Liver (tissue), 9 donors: ENCODE measurements around the gene SUPT4H1. TPM values are rescaled to one million over a fixed set of nuclear protein-coding genes. Genes with fewer than 3 reads are reported as not detected.

Experiments
- DNase-seq: peaks from one replicate; pipeline ENCODE4 v3.0.0-alpha.2; 2017; ENCODE audit warnings: low spot score
- H3K27ac ChIP-seq, 2 donors: one replicate each; pipeline ENCODE4 v1.7.0; 2013; ENCODE audit warnings: inconsistent platforms in 2 of 2, low read length in 2 of 2, control low read depth in 1 of 2, low read depth in 1 of 2, mild to moderate bottlenecking in 1 of 2
- H3K27me3 ChIP-seq, 4 donors: one replicate each; pipeline versions ENCODE4 v1.6.1 to v1.7.0; 2013; ENCODE audit warnings: low read length in 3 of 4, inconsistent platforms in 1 of 4, mild to moderate bottlenecking in 1 of 4, moderate library complexity in 1 of 4; ENCODE audit not compliant: control insufficient read depth in 4 of 4, insufficient read depth in 4 of 4
- H3K36me3 ChIP-seq, 4 donors: one replicate each; pipeline versions ENCODE4 v1.6.1 to v1.7.0; 2013; ENCODE audit warnings: low read length in 3 of 4, mild to moderate bottlenecking in 3 of 4, low read depth in 1 of 4, moderate library complexity in 1 of 4; ENCODE audit not compliant: control insufficient read depth in 4 of 4, insufficient read depth in 3 of 4
- H3K4me1 ChIP-seq, 4 donors: one replicate each; pipeline versions ENCODE4 v1.6.1 to v1.7.0; 2013; ENCODE audit warnings: low read length in 3 of 4, mild to moderate bottlenecking in 3 of 4, moderate library complexity in 1 of 4; ENCODE audit not compliant: control insufficient read depth in 4 of 4, insufficient read depth in 4 of 4
- H3K4me3 ChIP-seq, 3 donors: one replicate each; pipeline versions ENCODE4 v1.6.1 to v1.7.0; 2013; ENCODE audit warnings: low read length in 3 of 3, control low read depth in 1 of 3, low read depth in 1 of 3, mild to moderate bottlenecking in 1 of 3
- H3K9ac ChIP-seq, 2 donors: one replicate each; pipeline ENCODE4 v1.7.0; 2013; ENCODE audit warnings: low read length in 2 of 2, mild to moderate bottlenecking in 2 of 2, moderate library complexity in 2 of 2, control low read depth in 1 of 2, low read depth in 1 of 2
- H3K9me3 ChIP-seq, 4 donors: one replicate each; pipeline versions ENCODE4 v1.6.1 to v1.7.0; 2013; ENCODE audit warnings: low read length in 3 of 4; ENCODE audit not compliant: control insufficient read depth in 4 of 4
- ATF3 ChIP-seq: IDR thresholded peaks from 2 replicates; pipeline ENCODE4 v1.6.1; 2016; ENCODE audit warnings: antibody characterized with exemption
- CTCF ChIP-seq: fragments of 150-350 bp; IDR thresholded peaks from 2 replicates; pipeline ENCODE4 v1.5.1; 2017; ENCODE audit warnings: improper control_type of control experiment, low read depth, low read length; ENCODE audit not compliant: missing input control
- EGR1 ChIP-seq, 2 donors: IDR thresholded peaks; 2 replicates each; pipeline ENCODE4 v1.6.1; 2016 to 2018; ENCODE audit warnings: antibody characterized with exemption in 2 of 2, low read depth in 2 of 2
- FOXA1 ChIP-seq: IDR thresholded peaks from 2 replicates; pipeline ENCODE4 v1.6.1; 2016; ENCODE audit warnings: antibody characterized with exemption
- FOXA2 ChIP-seq: IDR thresholded peaks from 2 replicates; pipeline ENCODE4 v1.6.1; 2016; ENCODE audit warnings: antibody characterized with exemption
- GABPA ChIP-seq, 2 donors: IDR thresholded peaks in 1 of 2; conservative IDR thresholded peaks in 1 of 2; 2 replicates each; pipeline ENCODE4 v1.6.1; 2016; ENCODE audit warnings: antibody characterized with exemption in 2 of 2, mild to moderate bottlenecking in 1 of 2, moderate library complexity in 1 of 2
- HNF4A ChIP-seq, 2 donors: conservative IDR thresholded peaks; 2 replicates each; pipeline ENCODE4 v1.6.1; 2016; ENCODE audit warnings: antibody characterized with exemption in 2 of 2, mild to moderate bottlenecking in 2 of 2
- HNF4G ChIP-seq: IDR thresholded peaks from 2 replicates; pipeline ENCODE4 v1.6.1; 2016; ENCODE audit warnings: antibody characterized with exemption
- JUND ChIP-seq, 2 donors: IDR thresholded peaks; 2 replicates each; pipeline ENCODE4 v1.6.1; 2016; ENCODE audit warnings: antibody characterized with exemption in 2 of 2
- MAX ChIP-seq: IDR thresholded peaks from 2 replicates; pipeline ENCODE4 v1.6.1; 2016; ENCODE audit warnings: antibody characterized with exemption
- NR2F2 ChIP-seq: IDR thresholded peaks from 2 replicates; pipeline ENCODE4 v1.6.1; 2016; ENCODE audit warnings: antibody characterized with exemption
- RAD21 ChIP-seq, 2 donors: IDR thresholded peaks; 2 replicates each; pipeline ENCODE4 v1.6.1; 2016; ENCODE audit warnings: antibody characterized with exemption in 2 of 2, mild to moderate bottlenecking in 2 of 2
- REST ChIP-seq: IDR thresholded peaks from 2 replicates; pipeline ENCODE4 v1.6.1; 2016; ENCODE audit warnings: antibody characterized with exemption, mild to moderate bottlenecking
- RXRA ChIP-seq, 2 donors: IDR thresholded peaks; 2 replicates each; pipeline ENCODE4 v1.6.1; 2017 to 2018; ENCODE audit warnings: antibody characterized with exemption in 2 of 2, mild to moderate bottlenecking in 1 of 2
- SP1 ChIP-seq: IDR thresholded peaks from 2 replicates; pipeline ENCODE4 v1.6.1; 2018; ENCODE audit warnings: antibody characterized with exemption, mild to moderate bottlenecking
- TAF1 ChIP-seq: conservative IDR thresholded peaks from 2 replicates; pipeline ENCODE4 v1.6.1; 2016; ENCODE audit warnings: antibody characterized with exemption, mild to moderate bottlenecking
- YY1 ChIP-seq: IDR thresholded peaks from 2 replicates; pipeline ENCODE4 v1.6.1; 2016; ENCODE audit warnings: antibody characterized with exemption, mild to moderate bottlenecking
- ZBTB33 ChIP-seq: IDR thresholded peaks from 2 replicates; pipeline ENCODE4 v1.6.1; 2016; ENCODE audit warnings: antibody characterized with exemption
- WGBS: extraction: QIAGEN DNeasy Blood & Tissue Kit; methylation state at CpG from one replicate; pipeline ENCODE4 v1.1.7; 2013; 5-methylcytosine and 5-hydroxymethylcytosine counted together
- polyA plus RNA-seq, 2 donors: library from polyadenylated mRNA; stranded (reverse) in 1 of 2; unstranded in 1 of 2; fragments of 200-250 nt in 1 of 2; fragments of >200 nt in 1 of 2; fragmentation: Nextera tagmentation in 1 of 2; extraction: Ambion mirVana in 1 of 2; gene quantifications; one replicate each; pipeline versions ENCODE4 v1.2.1 to v1.2.3, GENCODE V29; 2013 to 2015
- total RNA-seq, 2 donors: library from RNA; depleted of rRNA; stranded (reverse); fragments of >200 nt; gene quantifications; one replicate each; pipeline ENCODE4 v1.2.3, GENCODE V29; 2014
- donor health status: healthy.
- donor health status: healthy.
- donor health status: healthy.
- donor health status: healthy.
- donor health status: healthy.

Gene SUPT4H1
- total and polyA plus RNA-seq, 4 donors: 23.3 to 59.1 (median 40.4) TPM

- H3K27me3 ChIP-seq: no peaks in the 10 kb centered on the region
- 88% methylated on average over 7 of the region's 7 CpGs for WGBS
- no peak overlapping the region for H3K4me3 ChIP-seq
- no peaks in the 10 kb centered on the region for H3K9me3 ChIP-seq
- TF ChIP-seq SP1: no peak
- no peak for TF ChIP-seq ATF3
- no peak for TF ChIP-seq FOXA2
- TF ChIP-seq HNF4A (conservative IDR thresholded peaks at IDR 0.05): no peak
- TF ChIP-seq JUND (IDR thresholded peaks at IDR 0.05): no peak
- TF ChIP-seq ZBTB33: no peak
- TF ChIP-seq REST: no peak
- no peak for TF ChIP-seq EGR1 (IDR thresholded peaks at IDR 0.05; ENCODE audit: low read depth in 2 of 2)
- TF ChIP-seq RAD21 (IDR thresholded peaks at IDR 0.05): no peak
- TF ChIP-seq CTCF: no peak
- TF ChIP-seq YY1: no peak
- no peak for TF ChIP-seq NR2F2
- TF ChIP-seq TAF1: no peak
- TF ChIP-seq MAX: no peak
- no peak for TF ChIP-seq RXRA (IDR thresholded peaks at IDR 0.05)
- TF ChIP-seq HNF4G: no peak
- no peak for TF ChIP-seq FOXA1
- no peak overlapping the region for H3K9ac ChIP-seq
- peaks cover 0 to 2% (median 0%) of the 10 kb centered on the region in 4 donors for H3K36me3 ChIP-seq
- H3K27ac ChIP-seq: no peak overlapping the region
- DNase-seq: no peak
- H3K4me1 ChIP-seq: peaks cover 0 to 2% (median under 1%) of the 10 kb centered on the region in 4 donors
Observed at GRCh38 chr17:58318627-58319172, 33.3 kb downstream of the SUPT4H1 start.

- 91% methylated on average over 9 of the region's 9 CpGs for WGBS
- DNase-seq: peak; percentile 17
- TF ChIP-seq NR2F2 (no peak), GABPA (IDR thresholded peaks at IDR 0.05 in 1 of 2, conservative IDR thresholded peaks at IDR 0.05 in 1 of 2) (no peak), MAX (no peak), ZBTB33 (no peak), HNF4G (no peak), TAF1 (no peak), SP1 (no peak), ATF3 (no peak), FOXA2 (no peak), JUND (IDR thresholded peaks at IDR 0.05) (no peak), HNF4A (conservative IDR thresholded peaks at IDR 0.05) (no peak), FOXA1 (no peak), CTCF (no peak), RXRA (IDR thresholded peaks at IDR 0.05) (no peak)
Observed at GRCh38 chr17:58318065-58318481, 33.9 kb downstream of the SUPT4H1 start.

More at GRCh38 chr17:58318065-58318481, 33.9 kb downstream of the SUPT4H1 start:
- Histone ChIP-seq H3K9ac (no peak overlapping the region), H3K4me3 (no peak overlapping the region), H3K27me3 (no peaks in the 10 kb centered on the region), H3K9me3 (no peaks in the 10 kb centered on the region), H3K27ac (no peak overlapping the region), H3K4me1 (no peaks in the 10 kb centered on the region), H3K36me3 (peaks cover 0 to 2% (median 0%) of the 10 kb centered on the region in 4 donors)
